HG03469 (cell line): Measurements from ENCODE around the gene SOS2.

ENCODE experiments used
- ATAC-seq: cut with Tn5 transposase; IDR thresholded peaks from one replicate; pipeline ENCODE4 v1.9.1; 2021; ENCODE audit warnings: mild to moderate bottlenecking, moderate library complexity, moderate number of reproducible peaks; ENCODE audit not compliant: unreplicated experiment

Gene SOS2

DNA sequence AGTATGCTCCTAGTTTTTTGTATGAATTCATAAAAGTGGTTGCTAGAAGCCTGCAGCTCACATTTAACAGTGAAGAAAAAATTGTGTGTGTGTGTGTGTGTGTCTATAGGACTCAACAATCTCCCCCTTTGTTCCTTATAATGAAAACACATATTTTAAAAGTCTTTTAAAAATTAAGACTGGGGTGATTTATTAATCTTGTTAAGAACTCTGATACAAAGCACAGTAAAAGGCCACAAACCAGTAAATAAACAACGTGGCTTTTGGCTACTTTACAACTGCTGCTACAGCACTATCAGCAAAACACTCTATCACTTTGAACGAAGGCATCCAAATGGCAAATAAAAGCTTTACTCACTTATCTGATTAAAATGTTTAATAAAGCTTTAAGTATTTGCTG is 114.4 kb downstream of the SOS2 start:
- no peak for ATAC-seq

- peak; percentile 78 for ATAC-seq
Observed at GRCh38 chr14:50116181-50116956, 115.0 kb downstream of the SOS2 start, which contains the start of gene VCPKMT. Gene VCPKMT, minus strand, starts transcription at chr14:50116572. Its CDS starts 20 bp downstream, at chr14:50116552.

- ATAC-seq = no peak
Observed at GRCh38 chr14:50113381-50114035, 117.9 kb downstream of the SOS2 start.

DNA sequence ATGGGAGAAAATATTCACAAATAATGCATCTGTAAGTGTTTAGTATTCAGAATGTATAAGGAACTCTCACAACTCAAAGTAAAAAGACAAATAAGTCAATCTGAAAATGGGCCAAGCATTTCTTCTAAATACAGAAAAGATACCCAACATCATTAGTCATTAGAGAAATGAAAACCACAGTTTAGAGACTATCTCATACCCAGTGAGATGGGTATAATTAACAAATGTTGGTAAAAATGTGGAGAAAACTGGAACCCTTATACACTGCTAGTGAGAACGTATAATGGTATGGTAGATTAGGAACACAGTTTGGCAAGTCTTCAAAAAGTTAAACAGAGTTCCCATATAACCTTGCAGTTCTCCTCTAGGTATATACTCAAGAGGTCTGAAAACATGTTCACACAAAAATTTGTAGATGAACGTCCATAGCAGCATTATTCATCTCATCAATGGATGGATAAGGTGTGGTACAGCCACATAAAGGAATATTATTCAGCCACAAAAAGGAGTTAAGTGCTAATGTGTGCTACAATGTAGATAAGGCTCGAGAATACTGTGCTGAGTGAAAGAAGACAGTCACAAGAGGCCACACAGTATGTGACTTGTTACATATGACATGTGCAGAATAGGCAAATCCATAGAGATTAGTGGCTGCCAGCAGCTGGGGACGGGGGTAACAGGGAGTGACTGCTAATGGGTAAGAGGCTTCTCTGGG is 120.9 kb downstream of the SOS2 start:
- no peak for ATAC-seq

- ATAC-seq = no peak
Observed at GRCh38 chr14:50109342-50109741, 122.0 kb downstream of the SOS2 start.

DNA sequence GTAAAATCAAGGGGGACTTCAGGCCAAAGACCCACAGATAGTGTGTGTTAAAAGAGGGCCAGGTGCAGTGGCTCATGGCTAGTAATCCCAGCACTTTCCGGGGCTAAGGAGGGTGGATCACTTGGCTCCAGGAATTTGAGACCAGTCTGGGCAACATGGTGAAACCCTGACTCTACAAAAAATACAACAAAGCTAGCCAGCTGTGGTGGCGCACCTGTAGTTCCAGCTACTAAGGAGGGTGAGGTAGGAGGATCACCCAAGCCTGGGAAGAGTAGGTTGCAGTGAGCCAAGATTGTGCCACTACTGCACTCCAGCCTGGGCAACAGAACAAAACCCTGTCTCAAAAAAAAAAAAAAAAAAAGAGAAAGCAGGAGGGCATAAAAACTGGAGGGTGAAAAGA is 123.5 kb downstream of the SOS2 start:
- no peak for ATAC-seq

- ATAC-seq = no peak
Observed at GRCh38 chr14:50106178-50106577, 125.2 kb downstream of the SOS2 start.

DNA sequence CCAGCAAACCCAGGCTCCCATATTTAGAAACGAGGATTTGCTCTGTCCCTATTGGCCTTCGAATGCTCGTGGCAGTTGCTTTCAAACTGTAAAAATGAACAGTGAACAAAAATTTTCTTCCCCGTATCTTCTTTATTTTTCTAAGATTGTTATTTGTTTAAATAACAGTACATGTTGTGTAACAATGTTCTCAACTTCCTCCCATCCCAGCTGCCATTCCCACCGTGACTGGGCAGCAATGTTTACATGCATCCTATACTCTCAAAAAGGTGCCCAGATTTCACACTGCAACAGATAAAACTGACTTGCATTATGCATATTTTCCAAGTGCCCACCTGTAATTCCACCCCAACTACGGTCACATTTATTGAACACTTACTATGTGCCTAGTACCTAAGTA is 127.8 kb downstream of the SOS2 start:
- ATAC-seq = no peak

- ATAC-seq = no peak
Observed at GRCh38 chr14:50101417-50101816, 130.0 kb downstream of the SOS2 start.

GRCh38 chr14:50100805-50101204 is 130.6 kb downstream of the SOS2 start:
- no peak for ATAC-seq

- no peak for ATAC-seq
Observed at GRCh38 chr14:50099335-50099734, 132.0 kb downstream of the SOS2 start.

- ATAC-seq = no peak
Observed at GRCh38 chr14:50095895-50096294, 135.5 kb downstream of the SOS2 start.

DNA sequence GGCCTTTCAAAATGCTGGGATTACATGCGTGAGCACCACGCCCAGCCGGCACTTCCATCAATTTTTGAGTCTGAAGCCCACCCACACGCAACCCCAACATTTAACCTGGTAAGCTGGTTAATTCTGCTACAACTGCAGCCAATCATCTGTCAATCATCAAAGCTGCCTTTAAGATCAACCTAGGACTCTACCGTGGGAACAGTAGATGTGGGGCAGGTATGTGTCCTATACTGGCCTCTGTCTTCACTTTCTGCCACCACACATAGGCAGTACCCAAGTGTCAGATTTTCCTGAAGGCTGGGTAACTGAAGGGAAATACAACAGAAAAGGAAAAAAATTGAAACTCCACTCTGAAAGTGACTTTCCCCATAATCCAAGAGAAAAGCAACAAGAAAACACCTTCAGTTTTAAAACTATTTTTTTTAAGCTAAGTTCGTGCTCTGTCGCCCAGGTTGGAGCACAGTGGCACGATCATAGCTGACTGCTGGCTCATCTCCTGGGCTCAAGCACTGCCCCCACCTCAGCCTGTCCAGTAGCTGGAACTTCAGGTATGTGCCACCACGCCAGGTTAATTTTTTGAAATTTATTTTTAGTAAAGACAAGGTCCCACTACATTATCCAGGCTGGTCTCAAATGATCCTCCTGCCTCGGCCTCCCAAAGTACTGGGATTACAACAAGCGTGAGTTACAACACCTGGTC is 137.2 kb downstream of the SOS2 start:
- no peak for ATAC-seq

GRCh38 chr14:50093496-50093895 is 137.9 kb downstream of the SOS2 start:
- ATAC-seq = no peak

GRCh38 chr14:50092006-50092555 is 139.3 kb downstream of the SOS2 start:
- no peak for ATAC-seq

DNA sequence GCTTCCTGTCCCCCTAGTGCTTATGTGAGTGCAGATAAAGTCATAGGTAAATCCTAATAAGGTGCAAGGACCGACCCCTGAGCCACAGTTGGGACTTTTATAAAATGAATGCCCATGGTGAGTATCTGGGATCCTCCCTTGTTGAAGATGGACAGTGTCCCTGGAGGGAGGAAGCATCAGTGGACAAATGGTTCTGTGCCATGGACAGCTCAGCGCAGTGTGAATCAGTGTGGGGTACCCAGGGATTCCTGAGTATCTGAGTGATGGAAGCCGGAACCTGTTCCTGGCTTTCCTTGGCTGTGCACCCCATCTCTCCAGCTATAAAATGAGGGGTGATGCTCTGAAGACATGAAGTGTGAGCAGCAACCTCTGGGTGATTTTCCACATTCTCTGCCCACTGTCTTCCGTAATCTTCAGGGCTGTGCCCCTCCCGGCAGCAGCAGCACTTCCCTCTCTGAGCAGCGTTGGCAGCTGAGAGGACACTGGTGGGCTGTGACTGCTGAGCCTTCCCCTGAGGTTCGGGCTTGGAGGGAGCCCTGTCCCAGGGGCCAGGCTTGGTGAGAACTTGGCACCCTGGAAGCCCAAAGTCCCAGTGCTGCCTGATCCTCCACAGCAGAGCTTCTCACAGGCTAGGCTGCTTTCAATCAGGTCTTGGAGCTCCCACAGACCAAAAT is 140.0 kb downstream of the SOS2 start:
- ATAC-seq = no peak

GRCh38 chr14:50089208-50089607 is 142.2 kb downstream of the SOS2 start:
- no peak for ATAC-seq

DNA sequence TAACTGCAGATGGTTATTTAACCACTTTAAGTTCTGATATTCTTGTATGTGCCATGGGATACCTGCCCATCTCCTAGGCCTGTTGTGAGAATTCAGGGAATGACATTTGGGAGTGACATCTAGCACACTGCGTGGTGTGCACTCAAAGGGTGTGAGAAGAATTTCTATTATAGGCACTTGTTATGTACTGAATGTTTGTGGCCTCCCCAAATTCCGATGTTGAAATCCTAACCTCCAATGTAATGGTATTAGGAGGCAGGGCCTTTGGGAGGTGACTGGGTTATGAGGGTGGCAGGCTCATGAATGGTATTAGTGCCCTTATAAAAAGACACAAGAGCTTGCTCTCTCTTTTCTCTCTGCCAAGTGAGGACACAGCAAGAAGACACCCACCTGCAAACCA is 142.6 kb downstream of the SOS2 start:
- ATAC-seq = no peak

DNA sequence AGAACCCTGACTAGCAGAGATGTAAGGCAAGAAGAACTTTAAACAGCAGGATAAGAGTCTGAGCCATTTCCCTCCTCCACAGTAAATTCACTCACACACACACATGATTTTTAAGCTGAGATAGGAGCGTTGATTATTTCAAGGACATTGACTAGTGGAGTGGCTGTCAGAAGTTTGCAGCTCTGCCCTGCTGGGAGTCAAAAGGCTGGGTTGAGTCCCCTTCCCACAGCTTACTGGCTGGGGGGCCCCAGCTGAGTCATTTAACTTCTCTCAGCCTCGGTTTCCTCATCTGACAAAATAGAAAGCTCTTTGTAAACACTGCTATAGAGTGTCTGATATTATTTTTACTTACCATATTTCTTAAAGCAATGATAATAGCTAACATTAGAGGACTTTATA is 143.3 kb downstream of the SOS2 start:
- no peak for ATAC-seq

DNA sequence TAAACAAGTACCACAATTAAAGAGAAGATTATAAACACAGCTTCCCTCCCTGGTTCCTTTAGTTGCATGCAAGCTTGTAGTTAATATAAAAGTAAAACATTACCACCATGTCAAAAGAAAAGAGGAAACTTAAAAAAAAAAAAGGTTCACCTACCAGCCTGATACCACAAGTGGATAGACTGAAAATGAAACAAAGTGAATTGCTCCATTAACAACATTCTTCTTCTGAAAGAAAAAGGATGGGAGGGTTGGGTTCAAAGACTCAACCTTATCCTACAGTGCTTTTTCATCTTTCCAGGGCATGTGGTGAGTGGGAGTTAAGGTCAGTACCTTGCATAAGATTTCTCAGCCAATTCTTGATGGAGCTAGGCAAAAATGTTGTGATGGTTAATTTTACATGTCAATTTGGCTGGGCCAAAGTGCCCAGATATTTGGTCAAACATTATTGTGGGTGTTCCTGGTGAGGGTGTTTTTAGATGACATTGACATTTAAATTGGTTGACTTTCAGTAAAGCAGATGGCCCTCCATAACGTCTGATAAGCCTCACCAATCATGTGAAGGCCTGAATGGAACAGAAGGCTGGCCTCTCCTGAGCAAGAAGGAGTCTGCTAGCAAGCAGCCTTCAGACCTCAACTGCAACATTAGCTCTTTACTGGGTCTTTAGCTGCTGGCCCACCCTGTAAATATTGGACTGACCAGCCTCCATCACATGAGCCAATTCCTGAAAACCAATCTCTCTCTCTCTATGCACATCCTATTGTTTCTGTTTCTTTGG is 143.8 kb downstream of the SOS2 start:
- no peak for ATAC-seq
